Suprapubic skin (tissue), 4 donors: ENCODE results near the gene KRTAP10-5. TPM values are rescaled to one million over a fixed set of nuclear protein-coding genes. Genes with fewer than 3 reads are reported as not detected.

Source experiments
- DNase-seq, 2 donors: peaks; one replicate each; pipeline ENCODE4 v3.0.0-alpha.2; 2019; ENCODE audit warnings: low spot score in 2 of 2
- H3K27ac ChIP-seq: fragments of 200-600 bp; sonication (generic); one replicate; pipeline ENCODE4 v1.5.1; 2019
- H3K27me3 ChIP-seq: fragments of 200-600 bp; sonication (generic); one replicate; pipeline ENCODE4 v1.5.1; 2019
- H3K36me3 ChIP-seq: fragments of 200-600 bp; sonication (generic); one replicate; pipeline ENCODE4 v1.5.1; 2019
- H3K4me1 ChIP-seq: fragments of 200-600 bp; sonication (generic); one replicate; pipeline ENCODE4 v1.5.1; 2019
- H3K4me3 ChIP-seq: fragments of 200-600 bp; sonication (generic); one replicate; pipeline ENCODE4 v1.5.1; 2019; ENCODE audit warnings: mild to moderate bottlenecking
- H3K9me3 ChIP-seq: fragments of 200-600 bp; sonication (generic); one replicate; pipeline ENCODE4 v1.5.1; 2019
- EP300 ChIP-seq: sonication (generic); formaldehyde crosslinking; IDR thresholded peaks from one replicate; pipeline ENCODE4 v1.6.1; 2017; ENCODE audit warnings: antibody characterized with exemption
- POLR2A ChIP-seq, 2 donors: fragments of 450-650 bp; IDR thresholded peaks; one replicate each; pipeline ENCODE4 v1.6.1; 2017; ENCODE audit warnings: antibody characterized with exemption in 2 of 2, mild to moderate bottlenecking in 2 of 2, moderate library complexity in 2 of 2
- POLR2AphosphoS5 ChIP-seq, 3 donors: sonication (generic); formaldehyde crosslinking; IDR thresholded peaks; one replicate each; pipeline ENCODE4 v1.6.1; 2017; ENCODE audit warnings: antibody characterized with exemption in 3 of 3
- WGBS: methylation state at CpG from one replicate; pipeline ENCODE4 v1.1.5; 2018; 5-methylcytosine and 5-hydroxymethylcytosine counted together
- total RNA-seq, 4 donors: library from RNA; depleted of rRNA; stranded (reverse); fragments of >200 nt; gene quantifications; one replicate each; pipeline ENCODE4 v1.1.0, GENCODE V29; 2016
- TF ChIP-seq, protein P1 (sequence below), 2 donors: fragments of 200-600 bp in 1 of 2; fragments of 450-650 bp in 1 of 2; sonication (generic) in 1 of 2; IDR thresholded peaks; one replicate each; pipeline ENCODE4 v1.5.1; 2016 to 2019; ENCODE audit warnings: antibody characterized with exemption in 2 of 2, mild to moderate bottlenecking in 1 of 2, moderate library complexity in 1 of 2

KRTAP10-5 gene
- total RNA-seq, 4 donors from 2014 or later, result 0.76 to 11.1 (median 1.7) TPM; not detected in 1

DNA sequence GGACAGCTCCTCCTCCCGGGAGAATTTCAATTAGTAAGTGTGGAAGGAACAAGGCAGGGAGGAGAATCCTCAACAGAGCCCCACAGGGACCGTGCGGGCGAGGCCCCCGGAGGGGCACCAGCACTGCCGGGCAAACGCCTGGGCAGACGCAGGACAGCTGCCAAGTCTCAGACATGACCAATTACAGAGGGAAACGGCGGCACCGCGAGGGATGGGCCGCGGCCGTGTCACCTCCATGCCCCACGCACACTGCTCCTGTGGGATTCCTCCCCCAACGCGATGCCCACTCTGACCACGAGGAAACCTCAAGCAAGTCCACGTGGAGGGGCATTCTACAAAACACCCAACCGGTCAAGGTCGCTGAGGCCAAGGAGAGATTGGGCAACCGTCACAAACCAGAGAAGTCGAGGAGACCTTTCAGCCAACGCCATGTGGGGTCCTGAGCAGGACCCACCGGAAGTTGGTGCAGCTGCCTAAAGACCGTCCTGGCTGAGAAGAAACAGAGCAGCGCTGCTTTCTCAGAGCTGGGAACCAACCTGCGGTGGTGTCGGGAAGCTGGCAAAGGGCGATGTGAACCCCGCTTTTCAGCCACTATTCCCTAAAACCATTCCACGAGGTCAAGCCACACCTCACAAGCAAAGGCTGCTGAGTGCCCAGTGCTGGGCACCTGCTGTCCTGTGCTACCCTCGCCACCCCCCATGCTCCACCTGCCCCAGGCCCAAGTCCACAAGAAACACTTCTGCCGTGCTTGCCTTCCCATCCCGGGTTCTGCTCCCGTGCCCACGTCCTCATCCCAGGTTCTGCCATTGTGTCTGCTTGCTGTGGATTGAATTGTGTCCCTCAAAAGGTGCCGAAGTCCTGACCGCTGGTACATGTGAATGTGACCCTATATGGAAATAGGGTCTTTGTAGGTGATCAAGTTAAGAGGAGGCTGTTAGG is 8.3 kb downstream of the KRTAP10-5 start:
- no peaks in the 10 kb centered on the region for H3K9me3 ChIP-seq
- H3K4me1 ChIP-seq, result peaks cover 4% of the 10 kb centered on the region
- WGBS, result 92% methylated on average over 37 of the region's 40 CpGs
- peak in 1 of 2 donors; percentile 67 for DNase-seq
- H3K36me3 ChIP-seq, result no peaks in the 10 kb centered on the region
- no peak overlapping the region for H3K4me3 ChIP-seq
- peaks cover 32% of the 10 kb centered on the region for H3K27me3 ChIP-seq
- no peak overlapping the region for H3K27ac ChIP-seq
- TF ChIP-seq, protein P1, sequence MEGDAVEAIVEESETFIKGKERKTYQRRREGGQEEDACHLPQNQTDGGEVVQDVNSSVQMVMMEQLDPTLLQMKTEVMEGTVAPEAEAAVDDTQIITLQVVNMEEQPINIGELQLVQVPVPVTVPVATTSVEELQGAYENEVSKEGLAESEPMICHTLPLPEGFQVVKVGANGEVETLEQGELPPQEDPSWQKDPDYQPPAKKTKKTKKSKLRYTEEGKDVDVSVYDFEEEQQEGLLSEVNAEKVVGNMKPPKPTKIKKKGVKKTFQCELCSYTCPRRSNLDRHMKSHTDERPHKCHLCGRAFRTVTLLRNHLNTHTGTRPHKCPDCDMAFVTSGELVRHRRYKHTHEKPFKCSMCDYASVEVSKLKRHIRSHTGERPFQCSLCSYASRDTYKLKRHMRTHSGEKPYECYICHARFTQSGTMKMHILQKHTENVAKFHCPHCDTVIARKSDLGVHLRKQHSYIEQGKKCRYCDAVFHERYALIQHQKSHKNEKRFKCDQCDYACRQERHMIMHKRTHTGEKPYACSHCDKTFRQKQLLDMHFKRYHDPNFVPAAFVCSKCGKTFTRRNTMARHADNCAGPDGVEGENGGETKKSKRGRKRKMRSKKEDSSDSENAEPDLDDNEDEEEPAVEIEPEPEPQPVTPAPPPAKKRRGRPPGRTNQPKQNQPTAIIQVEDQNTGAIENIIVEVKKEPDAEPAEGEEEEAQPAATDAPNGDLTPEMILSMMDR (IDR thresholded peaks at IDR 0.05), result no peak
- no peak for TF ChIP-seq POLR2AphosphoS5 (IDR thresholded peaks at IDR 0.05)
- TF ChIP-seq POLR2A (IDR thresholded peaks at IDR 0.05), result no peak
- no peak for TF ChIP-seq EP300

DNA sequence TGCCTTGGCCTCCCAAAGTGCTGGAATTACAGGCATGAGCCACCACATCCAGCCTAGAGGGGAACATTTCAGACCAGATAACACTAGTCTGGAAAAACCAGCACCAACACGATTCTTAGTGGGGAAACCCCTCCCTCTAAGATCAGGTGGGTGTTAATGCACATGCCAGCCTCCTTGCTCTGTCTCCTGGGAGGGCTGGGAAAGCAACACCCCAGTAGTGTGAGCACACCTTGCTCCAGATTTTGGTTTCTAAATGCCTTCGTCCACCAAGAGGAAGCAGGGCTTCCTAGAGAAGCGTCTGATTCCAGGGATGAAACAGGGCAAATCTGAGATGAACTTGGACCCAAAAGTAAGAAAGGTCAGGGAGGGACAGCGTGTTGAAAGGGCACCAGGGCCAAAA is 9.1 kb downstream of the KRTAP10-5 start:
- Histone ChIP-seq H3K27me3 (peaks cover 32% of the 10 kb centered on the region), H3K27ac (no peak overlapping the region), H3K4me3 (no peak overlapping the region), H3K9me3 (no peaks in the 10 kb centered on the region), H3K36me3 (no peaks in the 10 kb centered on the region), H3K4me1 (peaks cover 4% of the 10 kb centered on the region)
- WGBS, result 73% methylated on average over 4 of the region's 4 CpGs
- no peak for DNase-seq
- TF ChIP-seq POLR2AphosphoS5 (IDR thresholded peaks at IDR 0.05), result no peak
- TF ChIP-seq EP300, result no peak
- TF ChIP-seq POLR2A (IDR thresholded peaks at IDR 0.05), result no peak
- TF ChIP-seq, protein P1 (IDR thresholded peaks at IDR 0.05), result no peak

DNA sequence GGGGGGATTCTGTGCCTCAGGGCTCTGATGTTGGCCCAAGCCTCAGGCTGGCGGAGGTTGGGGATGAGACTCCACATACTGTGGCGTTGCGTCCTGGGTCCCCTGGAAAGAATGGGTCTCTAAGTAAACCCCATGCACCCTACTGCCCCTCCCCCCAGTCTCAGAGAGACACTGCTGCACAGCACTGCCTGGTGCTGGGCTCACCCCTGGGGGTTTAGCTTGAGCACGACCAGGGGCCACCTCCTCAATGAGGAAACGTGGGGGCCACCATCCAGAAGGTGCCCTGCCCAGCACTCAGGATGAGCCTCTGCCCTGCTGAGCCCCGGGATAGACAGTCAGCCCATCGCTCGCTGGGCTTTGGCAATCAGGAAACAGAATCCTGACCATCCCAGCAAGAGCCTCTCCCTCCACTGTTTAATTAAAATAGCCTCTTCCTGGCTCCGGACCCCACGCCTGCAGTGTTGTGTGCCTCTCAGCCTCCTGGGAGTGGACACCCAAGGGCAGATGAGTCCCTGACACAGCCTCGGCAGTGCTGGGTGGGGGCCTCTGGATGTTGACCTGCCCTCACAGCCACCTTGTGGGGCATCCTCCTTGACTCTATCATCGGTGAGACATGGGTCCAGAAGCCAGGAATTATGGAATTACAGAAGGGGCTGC is 10.4 kb downstream of the KRTAP10-5 start:
- peak in 1 of 2 donors; percentile 28 for DNase-seq
- peaks cover 4% of the 10 kb centered on the region for H3K4me1 ChIP-seq

DNA sequence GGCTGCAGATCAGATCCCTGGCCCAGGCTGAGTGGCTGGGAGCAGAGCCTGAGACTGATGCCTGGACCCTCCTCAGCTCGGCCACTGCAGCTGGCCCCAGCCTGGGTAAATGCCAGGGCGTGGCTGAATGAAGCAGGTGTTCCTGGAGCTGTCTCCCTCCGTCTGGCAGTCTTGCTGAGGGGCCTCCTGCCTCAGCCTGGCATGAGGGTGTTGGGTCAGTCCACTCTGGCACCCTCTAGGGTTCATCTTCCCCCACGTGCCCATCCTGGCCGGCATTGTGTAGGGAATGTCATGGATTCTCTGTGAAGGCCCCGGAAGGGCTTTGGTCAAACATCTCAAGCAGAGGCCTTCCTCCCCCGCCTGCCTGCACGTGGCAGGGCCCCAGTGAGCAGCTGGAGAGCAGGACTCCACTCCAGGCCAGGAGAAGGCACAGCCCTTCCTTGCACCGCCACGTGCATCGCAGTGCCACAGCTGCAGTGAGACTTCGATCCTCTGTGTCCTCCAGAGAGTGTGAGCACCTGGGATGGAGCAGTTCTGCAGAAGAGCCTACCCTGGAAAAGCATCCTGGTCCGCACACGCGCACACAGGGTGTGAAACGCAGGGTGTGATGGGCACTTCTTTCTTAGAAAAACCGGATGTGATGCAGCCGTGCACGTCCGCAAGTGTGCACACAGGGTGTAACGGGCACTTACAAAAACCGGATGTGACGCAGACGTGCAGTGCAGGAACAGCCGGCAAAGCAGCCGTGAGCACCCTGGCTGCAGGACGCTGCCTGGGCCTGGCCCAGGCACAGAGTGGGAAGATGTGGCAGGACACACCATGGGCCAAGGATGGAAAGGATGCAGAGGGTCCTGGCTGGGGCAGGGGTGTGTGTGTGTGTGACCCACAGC is 11.5 kb downstream of the KRTAP10-5 start:
- H3K27me3 ChIP-seq, result peaks cover 24% of the 10 kb centered on the region
- DNase-seq, result no peak
- H3K9me3 ChIP-seq, result no peaks in the 10 kb centered on the region
- no peak overlapping the region for H3K27ac ChIP-seq
- TF ChIP-seq POLR2A (IDR thresholded peaks at IDR 0.05) (no peak), POLR2AphosphoS5 (IDR thresholded peaks at IDR 0.05) (no peak), EP300 (no peak)
- TF ChIP-seq, protein P1 (IDR thresholded peaks at IDR 0.05), result no peak
- no peaks in the 10 kb centered on the region for H3K4me1 ChIP-seq
- 86% methylated on average over 15 of the region's 27 CpGs for WGBS
- H3K4me3 ChIP-seq, result no peak overlapping the region
- no peaks in the 10 kb centered on the region for H3K36me3 ChIP-seq

More for the DNA sequence above, 10.4 kb downstream of the KRTAP10-5 start:
- Histone ChIP-seq H3K27ac (no peak overlapping the region), H3K36me3 (no peaks in the 10 kb centered on the region), H3K27me3 (peaks cover 32% of the 10 kb centered on the region), H3K4me3 (no peak overlapping the region), H3K9me3 (no peaks in the 10 kb centered on the region)
- TF ChIP-seq, protein P1 (IDR thresholded peaks at IDR 0.05), result no peak
- TF ChIP-seq EP300, result no peak
- no peak for TF ChIP-seq POLR2A (IDR thresholded peaks at IDR 0.05)
- TF ChIP-seq POLR2AphosphoS5 (IDR thresholded peaks at IDR 0.05), result no peak
- WGBS, result 71% methylated on average over 1 of the region's 12 CpGs
